Lower leg skin (tissue), 4 donors: ENCODE measurements around the gene NRG3. TPM values are rescaled to one million over a fixed set of nuclear protein-coding genes. Genes with fewer than 3 reads are reported as not detected.

Source experiments
- DNase-seq, 2 donors: peaks; one replicate each; pipeline ENCODE4 v3.0.0-alpha.2; 2019; ENCODE audit warnings: low spot score in 2 of 2
- H3K4me3 ChIP-seq: fragments of 200-600 bp; sonication (generic); 2 replicates; pipeline ENCODE4 v1.5.1; 2017; ENCODE audit warnings: mild to moderate bottlenecking, low read depth; ENCODE audit not compliant: poor library complexity, severe bottlenecking
- POLR2A ChIP-seq, 2 donors: fragments of 450-650 bp; IDR thresholded peaks; one replicate each; pipeline ENCODE4 v1.6.1; 2016 to 2017; ENCODE audit warnings: antibody characterized with exemption in 2 of 2, mild to moderate bottlenecking in 1 of 2, moderate library complexity in 1 of 2
- WGBS, 2 donors: methylation state at CpG; one replicate each; pipeline ENCODE4 v1.1.5; 2018; 5-methylcytosine and 5-hydroxymethylcytosine counted together
- intact Hi-C: fragments of 100-400 bp; cut with DNase I; formaldehyde crosslinking; loops from one replicate; pipeline ENCODE4 v1.15.0; 2023; ENCODE audit warnings: low total_unique reads
- total RNA-seq, 4 donors: library from RNA; depleted of rRNA; stranded (reverse); fragments of >200 nt; gene quantifications; one replicate each; pipeline ENCODE4 v1.1.0, GENCODE V29; 2016
- TF ChIP-seq, protein P1 (sequence below), 3 donors: fragments of 450-650 bp; IDR thresholded peaks; one replicate each; pipeline ENCODE4 v1.5.1; 2016; ENCODE audit warnings: antibody characterized with exemption in 3 of 3, mild to moderate bottlenecking in 3 of 3, moderate library complexity in 2 of 3

The NRG3 gene
- total RNA-seq, 4 donors from 2014 or later: 0.15 to 2.5 (median 0.50) TPM

DNA sequence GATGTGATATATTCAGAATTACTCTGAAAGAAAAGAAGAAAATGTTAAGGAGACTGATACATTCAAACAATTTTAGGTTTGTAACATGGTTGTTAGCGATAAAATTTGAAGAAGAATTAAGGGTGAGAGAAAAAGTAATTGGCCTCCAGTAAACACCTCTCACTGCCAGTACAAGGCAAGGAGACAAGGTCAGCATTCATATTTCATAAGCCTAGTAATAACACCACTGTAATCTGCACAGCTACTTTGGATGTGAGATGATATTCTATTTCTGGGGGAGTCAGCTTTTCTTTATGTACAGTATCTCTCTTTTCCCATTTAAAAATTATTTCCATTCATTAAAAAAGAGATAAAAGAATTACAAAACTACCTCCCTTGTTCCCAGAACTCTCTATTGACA, 621.1 kb downstream of the NRG3 start:
- 80 to 93% methylated on average over 1 of the region's 1 CpG for WGBS, 2 donors
- no peak overlapping the region for H3K4me3 ChIP-seq
- TF ChIP-seq POLR2A (IDR thresholded peaks at IDR 0.05): no peak
- TF ChIP-seq, protein P1, sequence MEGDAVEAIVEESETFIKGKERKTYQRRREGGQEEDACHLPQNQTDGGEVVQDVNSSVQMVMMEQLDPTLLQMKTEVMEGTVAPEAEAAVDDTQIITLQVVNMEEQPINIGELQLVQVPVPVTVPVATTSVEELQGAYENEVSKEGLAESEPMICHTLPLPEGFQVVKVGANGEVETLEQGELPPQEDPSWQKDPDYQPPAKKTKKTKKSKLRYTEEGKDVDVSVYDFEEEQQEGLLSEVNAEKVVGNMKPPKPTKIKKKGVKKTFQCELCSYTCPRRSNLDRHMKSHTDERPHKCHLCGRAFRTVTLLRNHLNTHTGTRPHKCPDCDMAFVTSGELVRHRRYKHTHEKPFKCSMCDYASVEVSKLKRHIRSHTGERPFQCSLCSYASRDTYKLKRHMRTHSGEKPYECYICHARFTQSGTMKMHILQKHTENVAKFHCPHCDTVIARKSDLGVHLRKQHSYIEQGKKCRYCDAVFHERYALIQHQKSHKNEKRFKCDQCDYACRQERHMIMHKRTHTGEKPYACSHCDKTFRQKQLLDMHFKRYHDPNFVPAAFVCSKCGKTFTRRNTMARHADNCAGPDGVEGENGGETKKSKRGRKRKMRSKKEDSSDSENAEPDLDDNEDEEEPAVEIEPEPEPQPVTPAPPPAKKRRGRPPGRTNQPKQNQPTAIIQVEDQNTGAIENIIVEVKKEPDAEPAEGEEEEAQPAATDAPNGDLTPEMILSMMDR (IDR thresholded peaks at IDR 0.05): no peak
- intact Hi-C loops: no loop called here
- no peak for DNase-seq

DNA sequence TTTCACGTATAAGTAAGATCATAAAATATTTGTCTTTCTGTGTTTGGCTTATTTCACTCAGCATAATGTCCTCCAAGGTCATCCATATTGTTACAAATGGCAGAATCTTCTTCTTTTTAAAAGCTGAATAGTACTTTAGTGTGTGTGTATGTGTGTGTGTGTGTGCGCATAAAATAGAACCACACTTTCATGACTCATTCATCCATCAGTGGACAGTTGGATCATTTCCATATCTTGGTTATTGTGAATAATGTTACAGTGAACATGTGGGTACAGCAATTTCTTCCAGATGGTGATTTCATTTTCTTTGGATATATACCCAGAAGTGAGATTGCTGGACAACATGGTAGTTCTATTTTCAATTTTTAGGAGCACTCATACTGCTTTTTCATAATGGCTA, 622.4 kb downstream of the NRG3 start:
- TF ChIP-seq, protein P1 (IDR thresholded peaks at IDR 0.05): no peak
- TF ChIP-seq POLR2A (IDR thresholded peaks at IDR 0.05): no peak
- H3K4me3 ChIP-seq: no peak overlapping the region
- WGBS, 2 donors: 76 to 81% methylated on average over 2 of the region's 2 CpGs
- intact Hi-C loops: no loop called here
- DNase-seq: no peak

DNA sequence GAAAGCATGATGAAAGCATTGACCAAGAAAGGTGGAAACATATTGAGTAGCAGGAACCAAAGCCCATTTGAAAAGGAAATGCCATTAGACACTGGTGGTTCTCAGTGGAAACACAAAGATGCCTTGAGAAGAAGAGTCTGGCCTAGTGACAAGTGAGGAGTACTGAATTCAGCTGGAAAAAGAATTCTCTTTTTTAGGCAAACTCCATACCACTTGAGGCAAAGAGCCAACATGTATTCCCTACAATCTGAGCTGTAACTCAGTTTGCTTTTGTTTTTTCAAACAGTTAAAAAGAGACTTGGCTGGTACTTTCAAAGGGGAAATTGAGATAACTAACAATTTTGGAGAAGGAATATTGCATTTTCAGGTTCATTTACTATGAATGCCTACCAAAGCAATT, 624.0 kb downstream of the NRG3 start:
- no peak for TF ChIP-seq POLR2A (IDR thresholded peaks at IDR 0.05)
- TF ChIP-seq, protein P1 (IDR thresholded peaks at IDR 0.05): no peak
- no peak for DNase-seq
- intact Hi-C loops: no loop called here
- no peak overlapping the region for H3K4me3 ChIP-seq

DNA sequence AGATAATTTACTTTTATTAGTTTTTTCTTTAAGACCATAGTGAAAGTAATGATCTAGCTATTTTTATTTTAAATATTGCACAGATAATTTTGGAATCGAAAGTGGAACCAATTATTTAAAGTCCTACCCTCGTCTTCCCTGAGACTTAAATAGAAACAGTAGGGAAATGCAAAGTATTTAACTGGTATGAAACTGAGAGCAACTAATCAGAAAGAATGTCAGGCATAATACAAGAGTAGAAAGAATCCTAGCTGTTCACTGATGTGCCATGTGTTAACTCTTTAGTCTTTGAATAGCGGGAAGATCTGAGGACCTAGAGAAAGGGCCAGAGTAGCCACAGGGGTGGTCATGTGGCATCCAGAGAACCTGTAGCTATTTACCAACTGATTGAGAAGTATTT, 630.0 kb downstream of the NRG3 start:
- no peak overlapping the region for H3K4me3 ChIP-seq
- 57 to 66% methylated on average over 3 of the region's 3 CpGs for WGBS, 2 donors
- intact Hi-C loops: no loop called here
- no peak for DNase-seq
- TF ChIP-seq, protein P1 (IDR thresholded peaks at IDR 0.05): no peak
- no peak for TF ChIP-seq POLR2A (IDR thresholded peaks at IDR 0.05)

DNA sequence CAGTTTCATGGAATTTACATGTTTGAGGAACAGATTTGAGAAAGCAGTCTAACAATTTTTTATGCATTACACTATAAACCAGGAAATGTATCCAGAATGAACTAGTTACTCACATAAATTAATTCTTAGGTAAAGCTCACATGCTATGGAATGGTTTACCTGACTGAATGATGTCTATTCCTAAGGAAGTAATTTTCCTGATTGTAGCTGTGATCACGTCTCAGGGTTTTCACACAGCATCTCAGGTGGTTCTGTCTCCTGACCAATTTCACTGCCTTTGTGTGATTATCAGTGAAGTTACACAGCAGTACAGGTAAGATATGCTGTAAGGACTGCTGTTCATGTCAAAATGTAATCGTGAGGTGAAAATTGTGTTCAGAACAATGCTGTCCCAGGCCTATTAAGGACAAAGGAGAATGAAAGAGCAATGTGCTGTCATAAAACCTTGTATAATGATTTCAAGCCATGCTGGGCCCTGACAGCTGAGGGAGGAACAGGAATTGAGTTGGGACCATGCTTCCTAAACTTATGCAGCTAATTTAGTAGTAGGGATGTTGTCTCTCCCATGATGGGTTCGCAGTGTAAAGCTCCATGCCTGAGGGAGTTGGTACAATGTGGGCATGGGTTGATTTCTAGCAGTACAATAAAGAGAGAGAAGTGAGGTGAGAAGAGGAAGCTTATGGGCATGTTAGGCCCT, 631.8 kb downstream of the NRG3 start:
- TF ChIP-seq, protein P1 (IDR thresholded peaks at IDR 0.05): no peak
- no peak for DNase-seq
- H3K4me3 ChIP-seq: no peak overlapping the region
- WGBS, 2 donors: 74% methylated on average over 3 of the region's 3 CpGs
- intact Hi-C loops: no loop called here

DNA sequence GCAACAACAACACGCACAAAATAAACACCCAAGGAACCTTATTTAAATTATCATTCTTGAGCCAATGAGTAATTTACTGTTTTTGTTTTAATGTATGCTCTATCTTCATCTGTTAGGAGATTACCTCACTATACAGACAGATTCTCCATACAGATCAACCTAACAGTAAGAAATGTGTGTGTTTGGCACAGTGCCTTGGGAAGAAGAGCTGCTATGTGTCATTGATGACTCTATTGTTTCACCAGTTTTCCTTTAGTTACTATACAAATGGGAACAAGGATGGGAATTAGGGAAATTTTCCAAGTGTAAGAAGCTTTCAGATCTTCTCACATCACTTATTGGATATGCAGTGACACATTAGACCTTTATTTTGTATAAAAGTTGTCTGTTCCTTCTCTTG, 640.3 kb downstream of the NRG3 start:
- no peak for DNase-seq
- intact Hi-C loops: no loop called here
- WGBS, 2 donors: 70 to 82% methylated on average over 1 of the region's 1 CpG
- TF ChIP-seq, protein P1 (IDR thresholded peaks at IDR 0.05): no peak
- TF ChIP-seq POLR2A (IDR thresholded peaks at IDR 0.05): no peak
- H3K4me3 ChIP-seq: no peak overlapping the region
